ENCODE measurements around the gene TOMM40.

The TOMM40 gene

DNA sequence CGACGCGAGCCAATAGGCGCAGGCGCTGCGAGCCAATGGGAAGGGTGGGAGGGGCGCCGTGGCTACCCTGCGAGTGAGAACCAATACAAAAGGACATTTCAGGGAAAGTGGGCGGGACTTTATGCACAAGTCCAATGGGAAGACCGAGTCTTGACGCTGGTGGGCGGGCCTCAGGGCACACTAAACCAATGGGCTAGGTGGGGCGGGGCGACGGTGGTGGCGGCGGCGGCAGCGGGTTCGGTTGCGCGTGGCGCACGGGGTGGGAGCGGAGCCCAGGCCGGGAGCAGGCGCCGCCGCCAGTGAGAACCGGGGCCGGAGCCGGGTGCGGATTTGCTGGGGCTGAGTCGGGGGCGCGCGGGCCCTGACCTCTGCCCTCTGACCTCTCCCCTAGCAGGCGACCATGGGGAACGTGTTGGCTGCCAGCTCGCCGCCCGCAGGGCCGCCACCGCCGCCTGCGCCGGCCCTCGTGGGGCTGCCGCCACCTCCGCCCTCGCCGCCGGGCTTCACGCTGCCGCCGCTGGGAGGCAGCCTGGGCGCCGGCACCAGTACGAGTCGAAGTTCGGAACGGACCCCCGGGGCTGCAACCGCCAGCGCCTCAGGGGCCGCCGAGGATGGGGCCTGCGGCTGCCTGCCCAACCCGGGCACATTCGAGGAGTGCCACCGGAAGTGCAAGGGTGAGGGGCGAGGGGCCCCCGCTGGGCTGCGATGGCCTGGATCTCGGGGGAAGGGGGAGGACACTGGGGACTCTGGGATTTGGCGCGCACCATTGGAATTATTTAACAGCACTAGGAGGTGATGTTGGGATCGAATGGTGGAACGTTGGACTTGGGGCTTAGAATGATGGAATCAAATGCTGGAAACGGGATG lies at the start of gene TOMM40:
TOMM40 (plus strand) TSS at position 239 of the 867 bp plus-strand sequence; CDS start at position 401, 162 bp downstream.
- TF ChIP-seq, protein P1, sequence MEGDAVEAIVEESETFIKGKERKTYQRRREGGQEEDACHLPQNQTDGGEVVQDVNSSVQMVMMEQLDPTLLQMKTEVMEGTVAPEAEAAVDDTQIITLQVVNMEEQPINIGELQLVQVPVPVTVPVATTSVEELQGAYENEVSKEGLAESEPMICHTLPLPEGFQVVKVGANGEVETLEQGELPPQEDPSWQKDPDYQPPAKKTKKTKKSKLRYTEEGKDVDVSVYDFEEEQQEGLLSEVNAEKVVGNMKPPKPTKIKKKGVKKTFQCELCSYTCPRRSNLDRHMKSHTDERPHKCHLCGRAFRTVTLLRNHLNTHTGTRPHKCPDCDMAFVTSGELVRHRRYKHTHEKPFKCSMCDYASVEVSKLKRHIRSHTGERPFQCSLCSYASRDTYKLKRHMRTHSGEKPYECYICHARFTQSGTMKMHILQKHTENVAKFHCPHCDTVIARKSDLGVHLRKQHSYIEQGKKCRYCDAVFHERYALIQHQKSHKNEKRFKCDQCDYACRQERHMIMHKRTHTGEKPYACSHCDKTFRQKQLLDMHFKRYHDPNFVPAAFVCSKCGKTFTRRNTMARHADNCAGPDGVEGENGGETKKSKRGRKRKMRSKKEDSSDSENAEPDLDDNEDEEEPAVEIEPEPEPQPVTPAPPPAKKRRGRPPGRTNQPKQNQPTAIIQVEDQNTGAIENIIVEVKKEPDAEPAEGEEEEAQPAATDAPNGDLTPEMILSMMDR (IDR thresholded peaks at IDR 0.05; ENCODE audit: insufficient read depth, low read depth, low read length, missing control alignments), result no peak
- H3K4me3 ChIP-seq (ENCODE audit: low read length), result peak within 1 kb of the TSS; percentile 94
- no peak for DNase-seq (ENCODE audit: low read depth)

DNA sequence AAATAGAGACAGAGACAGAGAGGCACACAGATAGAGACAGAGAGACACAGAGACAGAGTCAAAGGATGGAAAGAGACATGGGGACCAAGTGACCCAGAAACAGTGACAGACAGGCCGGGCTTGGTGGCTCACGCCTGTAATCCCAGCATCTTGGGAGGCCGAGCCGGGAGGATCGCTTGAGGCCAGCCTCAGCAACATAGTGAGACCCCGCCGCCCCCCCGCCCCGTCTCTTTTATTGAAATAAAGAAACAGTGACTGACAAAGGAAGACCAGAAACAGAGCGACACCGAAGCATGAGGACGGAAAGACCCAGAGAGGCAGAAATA lies 45.8 kb upstream of the TOMM40 start:
- DNase-seq (ENCODE audit: low read depth), result no peak
- peak overlapping the region; percentile 66 for H3K4me3 ChIP-seq (ENCODE audit: low read length)
- TF ChIP-seq, protein P1 (IDR thresholded peaks at IDR 0.05; ENCODE audit: insufficient read depth, low read depth, low read length, missing control alignments), result no peak

DNA sequence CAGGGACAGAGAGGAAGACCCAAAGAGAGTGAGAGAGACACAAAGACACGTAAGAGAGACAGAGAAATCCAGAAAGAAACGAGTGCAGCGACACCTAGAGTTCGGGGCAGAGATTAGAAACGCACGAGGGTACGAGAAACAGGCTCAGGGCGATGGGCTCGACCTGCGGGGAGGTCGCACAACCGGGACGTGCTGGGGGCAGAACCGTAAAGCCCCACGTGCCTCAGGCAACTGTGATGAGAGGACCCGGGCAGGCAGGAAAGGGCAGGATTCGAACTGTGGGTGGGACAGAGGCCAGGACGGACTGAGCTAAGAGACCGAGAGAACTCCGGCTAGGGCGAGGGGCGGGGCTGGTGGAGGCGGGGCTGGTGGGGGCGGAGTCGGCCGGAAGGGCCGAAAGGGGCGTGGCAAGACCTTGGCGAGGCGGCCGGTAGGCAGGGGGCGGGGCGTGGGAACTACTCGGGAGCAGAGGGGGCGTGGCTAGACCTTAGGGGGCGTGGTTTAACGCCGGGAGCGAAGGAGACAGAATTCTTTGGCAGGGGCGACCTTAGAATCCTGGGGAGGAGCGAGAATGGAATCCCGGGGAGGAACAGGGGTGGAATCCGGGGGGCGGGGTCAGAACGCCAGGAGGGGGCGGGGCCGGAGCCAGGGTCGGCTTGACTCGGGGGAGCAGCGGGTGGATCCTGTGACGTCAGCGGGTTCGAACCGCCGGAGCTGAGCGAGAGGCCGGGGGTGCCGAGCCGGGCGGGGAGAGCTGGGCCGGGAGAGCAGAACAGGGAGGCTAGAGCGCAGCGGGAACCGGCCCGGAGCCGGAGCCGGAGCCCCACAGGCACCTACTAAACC lies 45.2 kb upstream of the TOMM40 start, which contains the start of gene NECTIN2:
NECTIN2 (plus strand) TSS at position 686 of the 843 bp plus-strand sequence. CDS start 229 bp downstream, outside the sequence.
- TF ChIP-seq, protein P1 (IDR thresholded peaks at IDR 0.05; ENCODE audit: insufficient read depth, low read depth, low read length, missing control alignments), result peak; percentile 84

DNA sequence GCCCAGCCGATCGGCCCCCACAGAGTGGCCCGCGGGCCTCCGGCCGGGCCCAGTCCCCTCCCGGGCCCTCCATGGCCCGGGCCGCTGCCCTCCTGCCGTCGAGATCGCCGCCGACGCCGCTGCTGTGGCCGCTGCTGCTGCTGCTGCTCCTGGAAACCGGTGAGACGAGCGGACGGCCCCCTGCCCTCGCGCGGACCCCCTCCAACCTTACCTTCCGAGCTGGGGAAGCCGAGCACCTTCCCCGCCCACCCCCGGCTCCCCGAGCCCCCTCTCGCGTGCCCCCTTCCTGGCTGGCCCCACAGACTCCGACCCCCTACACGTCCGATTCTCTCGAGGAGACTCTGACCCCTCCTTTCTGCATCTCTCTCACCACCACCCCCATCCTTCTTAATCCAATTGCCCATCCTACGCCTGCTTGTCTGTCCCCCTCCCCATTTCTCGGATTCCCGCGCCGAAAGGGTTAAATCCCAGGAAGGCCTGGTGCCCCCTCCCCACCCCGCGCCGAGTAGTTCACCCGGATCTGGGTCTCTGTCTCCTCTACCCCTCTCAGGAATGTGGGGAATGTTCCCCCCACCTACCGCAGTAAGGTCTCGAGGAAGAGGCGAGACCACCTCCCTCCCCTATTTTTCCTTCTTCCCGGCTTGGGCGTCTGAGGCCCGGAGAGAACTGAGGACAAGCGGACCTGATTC lies 44.5 kb upstream of the TOMM40 start:
- TF ChIP-seq, protein P1 (IDR thresholded peaks at IDR 0.05; ENCODE audit: insufficient read depth, low read depth, low read length, missing control alignments), result no peak
- peak overlapping the region; percentile 95 for H3K4me3 ChIP-seq (ENCODE audit: low read length)
- DNase-seq (ENCODE audit: low read depth), result peak; percentile 12

More for the DNA sequence above, 45.2 kb upstream of the TOMM40 start, which contains the start of gene NECTIN2:
- peak within 1 kb of the TSS; percentile 95 for H3K4me3 ChIP-seq (ENCODE audit: low read length)
- peak; percentile 98 for DNase-seq (ENCODE audit: low read depth)

DNA sequence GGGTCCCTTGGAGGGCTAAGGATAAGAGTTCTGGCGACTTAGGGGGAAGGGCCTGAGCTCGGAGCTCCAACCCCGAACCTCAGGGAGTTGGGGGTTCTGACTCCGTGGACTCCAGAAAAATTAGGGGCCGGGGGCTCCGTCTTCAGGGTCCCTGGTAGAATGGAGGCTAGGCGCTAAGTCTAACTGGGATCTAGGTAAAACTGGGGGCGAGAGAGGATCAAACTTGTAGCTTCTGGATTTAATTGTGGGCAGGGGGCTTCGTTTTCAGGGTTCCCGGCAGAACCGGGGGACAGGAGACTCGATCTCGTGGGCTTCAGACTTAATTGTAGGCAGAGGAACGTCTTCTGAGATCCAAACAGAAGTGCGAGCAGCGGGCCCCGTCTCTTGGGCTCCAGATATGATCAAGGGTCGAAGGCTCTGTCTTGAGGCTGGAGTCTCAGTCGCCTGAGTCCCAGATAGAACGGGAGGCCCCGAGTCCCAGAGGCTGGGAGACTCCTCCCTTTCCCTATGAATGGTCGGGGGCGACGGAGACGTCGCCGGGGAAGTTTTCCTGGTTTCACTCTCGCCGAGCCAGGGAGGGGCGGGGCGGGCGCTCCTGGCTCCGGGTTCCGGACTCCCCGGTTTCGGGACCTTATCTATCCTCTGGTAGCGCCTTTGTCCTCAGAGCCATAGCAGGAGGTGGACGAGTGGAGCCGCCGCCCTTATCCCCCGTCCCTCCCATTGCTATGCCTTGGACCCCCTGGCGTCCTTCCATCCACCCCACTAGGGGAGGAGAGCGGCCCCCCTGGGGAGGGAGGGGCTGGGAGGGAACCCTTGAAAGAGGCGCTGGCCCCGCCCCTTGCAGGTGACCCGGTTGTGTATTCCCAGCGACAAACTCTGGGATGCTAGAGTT lies 43.7 kb upstream of the TOMM40 start:
- TF ChIP-seq, protein P1 (IDR thresholded peaks at IDR 0.05; ENCODE audit: insufficient read depth, low read depth, low read length, missing control alignments), result no peak
- H3K4me3 ChIP-seq (ENCODE audit: low read length), result peak overlapping the region; percentile 95
- DNase-seq (ENCODE audit: low read depth), result peak; percentile 78

Data from epithelial cell of esophagus (primary cell).